Ovary (tissue), 3 donors: Measurements from ENCODE around the gene PLA1A.

Source experiments
- POLR2A ChIP-seq: fragments of 450-650 bp; IDR thresholded peaks from one replicate; pipeline ENCODE4 v1.6.1; 2017; ENCODE audit warnings: antibody characterized with exemption, mild to moderate bottlenecking, moderate library complexity
- TF ChIP-seq, protein P1 (sequence below), 3 donors: fragments of 450-650 bp in 2 of 3; fragments of 200-600 bp in 1 of 3; IDR thresholded peaks; one replicate each; pipeline versions ENCODE4 v1.5.1 to v1.8.0; 2016 to 2022; ENCODE audit warnings: antibody characterized with exemption in 3 of 3, mild to moderate bottlenecking in 1 of 3
- donor health status: DM: no; HTN: no; CAD: no.

DNA sequence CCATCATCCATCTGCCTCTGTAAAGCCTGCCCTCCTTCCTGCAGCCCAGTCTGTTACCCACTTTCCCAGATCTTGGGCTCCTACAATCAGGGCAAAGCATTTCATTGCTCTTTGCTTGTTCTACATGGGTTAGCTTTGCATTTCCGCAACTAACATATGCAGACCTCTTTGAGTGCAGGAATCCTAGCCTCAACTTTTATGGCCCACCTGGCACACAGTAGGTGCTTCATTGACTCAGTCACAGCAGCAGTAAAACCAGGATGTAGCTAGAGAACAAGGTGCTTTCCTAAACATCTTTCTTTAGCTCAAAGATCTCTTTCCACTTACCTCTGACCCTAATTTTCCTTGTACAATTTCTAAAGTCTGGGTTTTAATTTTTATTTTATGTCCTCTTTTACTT, 41.8 kb upstream of the PLA1A start:
- TF ChIP-seq POLR2A, result no peak
- TF ChIP-seq, protein P1, sequence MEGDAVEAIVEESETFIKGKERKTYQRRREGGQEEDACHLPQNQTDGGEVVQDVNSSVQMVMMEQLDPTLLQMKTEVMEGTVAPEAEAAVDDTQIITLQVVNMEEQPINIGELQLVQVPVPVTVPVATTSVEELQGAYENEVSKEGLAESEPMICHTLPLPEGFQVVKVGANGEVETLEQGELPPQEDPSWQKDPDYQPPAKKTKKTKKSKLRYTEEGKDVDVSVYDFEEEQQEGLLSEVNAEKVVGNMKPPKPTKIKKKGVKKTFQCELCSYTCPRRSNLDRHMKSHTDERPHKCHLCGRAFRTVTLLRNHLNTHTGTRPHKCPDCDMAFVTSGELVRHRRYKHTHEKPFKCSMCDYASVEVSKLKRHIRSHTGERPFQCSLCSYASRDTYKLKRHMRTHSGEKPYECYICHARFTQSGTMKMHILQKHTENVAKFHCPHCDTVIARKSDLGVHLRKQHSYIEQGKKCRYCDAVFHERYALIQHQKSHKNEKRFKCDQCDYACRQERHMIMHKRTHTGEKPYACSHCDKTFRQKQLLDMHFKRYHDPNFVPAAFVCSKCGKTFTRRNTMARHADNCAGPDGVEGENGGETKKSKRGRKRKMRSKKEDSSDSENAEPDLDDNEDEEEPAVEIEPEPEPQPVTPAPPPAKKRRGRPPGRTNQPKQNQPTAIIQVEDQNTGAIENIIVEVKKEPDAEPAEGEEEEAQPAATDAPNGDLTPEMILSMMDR (IDR thresholded peaks at IDR 0.05), result no peak
